Measurements from ENCODE around the gene ZNF785.
"Not testable (repeated sequence)": the region's sequence is repeated elsewhere in the genome, so short reads cannot be mapped to it uniquely, and the experiment has no call there.

The ZNF785 gene

DNA sequence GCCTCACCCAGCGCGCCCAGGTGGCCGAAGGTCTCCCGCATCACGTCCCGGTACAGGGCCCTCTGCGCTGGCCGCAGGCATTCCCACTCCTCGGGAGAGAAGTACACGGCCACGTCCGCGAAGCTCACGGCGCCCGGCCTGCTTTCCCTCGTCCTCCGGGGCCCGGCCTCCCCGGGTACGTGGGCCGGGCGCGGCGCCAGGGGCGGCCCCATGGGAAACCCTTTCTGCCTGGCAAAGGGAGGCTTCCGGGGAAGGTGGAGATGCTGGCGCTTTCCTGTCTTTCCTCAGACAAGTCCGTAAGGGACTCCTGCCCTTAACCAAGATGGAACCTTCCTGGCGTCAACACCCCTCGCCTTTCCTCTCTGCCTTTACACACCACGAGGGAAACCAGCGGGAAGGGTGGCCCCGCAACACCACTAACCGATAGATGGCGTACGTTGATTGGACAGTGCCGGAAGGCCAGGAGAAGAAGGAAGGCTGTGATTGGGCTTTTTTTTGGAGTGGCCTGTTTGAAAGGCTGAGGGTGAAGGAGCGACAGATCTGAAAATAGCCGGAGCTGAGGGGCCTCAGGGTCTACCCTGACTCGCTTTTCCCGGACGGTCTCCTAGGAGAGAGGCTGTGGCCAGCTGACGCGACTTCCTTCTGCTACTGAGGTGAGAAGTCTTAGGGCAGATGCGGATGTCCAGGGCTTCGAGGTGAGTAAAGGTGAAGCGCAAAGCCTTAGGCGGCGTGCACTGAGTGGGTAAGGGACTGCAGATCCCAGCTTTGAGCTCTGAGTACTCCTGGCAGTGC lies at the start of gene ZNF785:
ZNF785 (minus strand) TSS at position 298 of the 792 bp plus-strand sequence; CDS start at position 212, 86 bp downstream.
- peak; percentile 99 for DNase-seq

DNA sequence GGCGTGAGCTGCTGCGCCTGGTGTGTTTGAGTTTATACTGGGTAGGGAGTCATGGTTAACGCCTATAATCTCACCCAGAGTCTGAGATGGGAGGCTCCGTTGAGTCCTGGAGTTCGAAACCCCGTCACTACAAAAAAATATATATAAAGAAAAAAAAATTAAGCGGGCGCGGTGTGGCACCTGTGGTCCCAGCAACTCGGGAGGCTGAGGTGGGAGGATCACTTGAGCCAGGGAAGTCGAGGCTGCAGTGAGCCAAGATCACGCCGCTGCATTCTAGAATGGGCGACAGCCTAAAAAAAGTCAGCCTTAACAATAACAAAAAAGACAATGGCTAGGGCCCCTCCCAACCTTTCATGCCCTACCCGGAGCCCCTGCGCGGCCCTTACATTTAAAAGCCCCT lies 48.0 kb upstream of the ZNF785 start:
- DNase-seq: no peak

DNA sequence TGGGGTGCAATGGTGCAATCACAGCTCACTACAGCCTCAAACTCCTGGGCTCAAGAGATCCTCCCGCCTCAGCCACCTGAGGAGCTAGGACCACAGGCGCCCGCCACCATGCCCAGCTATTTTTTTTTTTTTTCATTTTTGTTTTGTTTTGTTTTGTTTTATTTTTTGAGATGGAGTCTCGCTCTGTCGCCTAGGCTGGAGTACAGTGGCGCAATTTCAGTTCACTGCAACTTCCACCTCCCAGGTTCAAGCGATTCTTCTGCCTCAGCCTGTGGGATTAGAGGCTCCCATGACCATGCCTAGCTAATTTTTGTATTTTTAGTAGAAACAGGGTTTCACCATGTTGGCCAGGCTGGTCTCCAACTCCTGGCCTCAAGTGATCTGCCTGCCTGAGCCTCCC lies 47.0 kb upstream of the ZNF785 start:
- not testable (repeated sequence) for DNase-seq

DNA sequence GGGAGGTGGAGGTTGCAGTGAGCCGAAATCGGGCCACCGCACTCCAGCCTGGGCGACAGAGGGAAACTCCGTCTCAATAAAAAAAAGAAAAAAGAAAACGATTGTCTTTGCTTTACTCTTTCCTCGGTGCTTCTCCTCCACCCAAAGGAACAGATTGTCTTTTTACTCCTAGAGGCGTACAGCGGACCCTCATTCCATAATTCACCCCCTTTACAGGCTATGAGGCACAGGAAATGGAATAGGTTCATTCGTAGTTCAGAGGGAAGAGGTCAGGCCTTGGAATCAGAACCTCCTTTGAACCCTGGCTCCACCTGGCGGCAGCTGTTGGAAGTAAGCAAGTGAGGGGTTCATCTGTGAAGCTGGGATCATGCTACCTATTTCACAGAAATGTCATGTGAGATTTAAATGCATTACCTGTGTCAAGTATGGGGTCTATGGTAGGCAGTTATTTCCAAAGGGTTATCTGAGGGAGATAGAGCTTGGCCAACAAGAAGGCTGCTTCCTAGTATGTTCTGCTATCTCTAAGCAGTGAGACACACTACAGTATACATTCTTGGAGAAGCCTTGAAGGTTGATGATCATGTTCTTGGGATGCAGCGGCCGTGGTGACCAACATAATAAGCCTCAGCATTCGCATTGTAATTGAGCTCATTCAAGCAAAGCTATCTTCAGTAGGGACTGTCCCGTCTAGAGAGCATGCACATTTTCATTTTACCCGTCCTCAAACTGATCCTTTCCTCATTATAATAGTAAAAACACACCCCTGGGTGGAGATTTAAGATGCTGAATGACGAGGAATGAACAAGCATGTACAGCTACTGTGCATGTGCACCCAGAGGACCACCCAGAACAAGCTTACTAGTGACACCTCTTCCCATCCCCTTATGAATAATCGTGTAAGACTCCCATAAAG lies 43.4 kb upstream of the ZNF785 start:
- DNase-seq: peak; percentile 86

DNA sequence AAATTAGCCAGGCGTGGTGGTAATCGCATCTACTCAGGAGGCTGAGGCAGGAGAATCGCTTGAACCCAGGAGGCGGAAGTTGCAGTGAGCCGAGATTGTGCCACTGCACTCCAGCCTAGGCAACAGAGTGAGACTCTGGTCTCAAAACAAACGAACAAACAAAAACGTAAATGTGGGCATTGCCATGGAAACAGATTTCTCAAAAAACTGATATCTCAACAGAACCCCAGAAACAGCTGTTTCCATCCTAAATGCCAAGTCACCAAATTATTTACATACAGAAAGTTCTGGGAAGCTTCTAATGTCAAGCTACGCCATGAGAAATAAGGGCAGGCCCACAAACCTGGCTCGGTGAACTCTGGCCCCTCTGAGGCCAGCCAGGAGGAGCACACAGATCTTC lies 40.7 kb upstream of the ZNF785 start:
- no peak for DNase-seq

DNA sequence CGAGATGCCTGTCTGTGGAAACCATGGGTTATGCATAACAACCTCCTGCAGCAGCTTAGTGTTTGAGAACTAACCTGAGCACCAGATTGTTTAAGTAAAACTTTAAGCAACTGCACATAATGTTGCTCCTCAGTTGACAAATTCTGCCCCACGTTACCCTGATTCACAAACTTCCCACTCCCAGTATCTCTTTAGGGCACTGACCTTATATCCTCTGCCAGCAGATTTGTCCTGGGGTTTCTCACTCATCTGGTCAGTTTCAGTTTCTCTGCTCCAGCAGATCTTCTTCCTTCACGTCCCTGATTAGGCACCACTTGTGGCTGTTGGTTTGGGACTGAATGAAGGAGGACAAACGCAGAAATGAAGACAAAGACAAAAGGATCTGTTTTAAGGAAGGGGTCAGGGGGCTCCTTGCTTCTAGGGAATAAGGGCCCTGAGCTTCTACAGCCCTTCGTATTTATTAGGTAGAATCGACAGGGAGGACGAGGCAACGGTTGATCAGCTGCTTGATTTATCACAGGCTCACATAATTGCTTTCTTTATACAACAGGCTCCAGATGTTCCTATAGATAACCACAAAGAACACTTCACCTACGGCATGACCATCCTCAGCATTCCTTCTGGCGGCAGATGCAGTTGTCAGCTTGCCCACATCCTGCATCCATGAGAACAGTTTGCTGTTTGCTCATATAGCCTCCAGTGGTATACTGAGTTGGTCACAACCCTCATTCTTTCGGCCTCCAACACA lies 38.2 kb upstream of the ZNF785 start:
- no peak for DNase-seq

DNA sequence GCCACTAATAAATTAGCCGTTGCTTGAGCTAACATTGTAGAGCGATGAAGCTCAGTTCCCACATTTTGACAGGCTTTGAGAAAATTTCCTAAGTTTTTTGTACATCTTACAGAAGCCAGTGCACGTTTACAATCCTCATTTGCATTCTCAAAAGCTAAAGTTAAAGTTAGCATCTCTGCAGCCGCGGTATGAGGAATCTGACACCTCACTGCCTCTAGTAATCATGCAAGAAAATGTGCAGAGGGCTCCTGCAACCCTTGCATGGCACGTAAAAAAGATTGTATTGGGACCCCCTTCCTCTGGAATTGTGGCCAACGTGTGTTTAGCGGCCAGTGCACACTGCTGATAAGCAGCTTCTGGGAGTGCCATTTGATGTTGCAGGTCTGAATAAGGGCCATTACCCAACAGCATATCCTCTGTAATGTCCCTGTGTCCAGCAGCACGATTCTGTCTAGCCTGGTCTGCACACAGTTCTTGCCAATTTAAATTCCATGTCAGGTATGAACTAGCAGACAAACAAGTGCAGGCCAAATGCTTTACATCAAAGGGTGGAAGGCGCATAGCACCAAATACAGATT lies 37.0 kb upstream of the ZNF785 start:
- no peak for DNase-seq

DNA sequence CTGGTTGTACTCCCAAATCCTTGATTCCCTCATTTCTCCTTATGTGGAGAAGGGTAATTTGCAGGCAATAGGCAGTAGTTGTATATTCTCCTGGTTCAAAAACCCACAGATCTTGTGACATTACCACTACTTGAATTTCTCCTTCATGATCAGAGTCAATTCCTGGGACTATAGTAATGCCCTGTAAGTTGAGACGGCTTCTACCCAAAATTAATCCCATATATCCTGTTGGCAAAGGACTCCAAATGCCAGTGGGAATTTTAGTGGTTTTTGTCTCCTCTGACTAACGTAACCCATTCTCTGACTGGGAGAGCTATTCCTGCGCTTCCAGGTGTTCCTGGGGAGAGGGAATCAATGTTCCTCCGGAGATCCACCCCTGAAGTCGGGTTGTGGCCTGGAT lies 36.3 kb upstream of the ZNF785 start:
- no peak for DNase-seq

DNA sequence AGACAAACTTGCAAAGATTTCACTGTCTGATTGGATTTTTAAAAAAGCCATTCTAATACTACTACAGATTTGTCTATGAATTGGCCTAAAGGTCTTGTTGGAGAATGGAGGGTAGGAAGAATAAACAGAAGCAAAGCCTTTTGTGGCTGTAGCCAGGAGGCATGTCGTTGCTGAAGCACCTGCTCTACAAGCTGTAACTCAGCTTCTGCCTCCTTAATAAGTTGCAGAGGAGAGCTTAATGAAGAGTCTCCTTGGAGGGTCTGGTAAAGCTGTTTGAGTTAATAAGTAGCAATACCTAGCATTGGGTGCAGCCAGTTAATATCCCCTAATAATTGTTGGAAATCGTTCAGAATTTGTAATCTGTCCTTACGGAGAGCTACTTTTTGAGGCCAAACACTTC lies 34.7 kb upstream of the ZNF785 start:
- DNase-seq: no peak

DNA sequence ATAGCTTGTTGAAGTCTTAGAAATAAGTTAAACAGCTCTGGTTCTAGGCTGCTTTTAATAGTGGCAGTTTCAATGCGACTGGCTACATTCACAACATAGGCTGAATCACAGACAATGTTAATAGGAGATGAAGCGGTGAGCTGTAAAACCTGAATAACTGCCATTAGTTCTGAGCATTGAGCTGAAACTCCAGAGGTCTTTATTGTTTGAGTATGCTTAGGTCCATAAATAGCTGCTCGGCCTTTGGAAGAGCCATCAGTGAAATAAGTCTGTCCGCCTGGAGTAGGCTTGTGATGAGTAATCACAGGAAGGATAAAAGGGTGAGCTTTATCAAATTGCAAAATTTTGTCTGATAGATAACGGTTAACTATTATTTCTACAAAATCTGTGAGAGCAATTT lies 34.1 kb upstream of the ZNF785 start:
- DNase-seq: no peak

DNA sequence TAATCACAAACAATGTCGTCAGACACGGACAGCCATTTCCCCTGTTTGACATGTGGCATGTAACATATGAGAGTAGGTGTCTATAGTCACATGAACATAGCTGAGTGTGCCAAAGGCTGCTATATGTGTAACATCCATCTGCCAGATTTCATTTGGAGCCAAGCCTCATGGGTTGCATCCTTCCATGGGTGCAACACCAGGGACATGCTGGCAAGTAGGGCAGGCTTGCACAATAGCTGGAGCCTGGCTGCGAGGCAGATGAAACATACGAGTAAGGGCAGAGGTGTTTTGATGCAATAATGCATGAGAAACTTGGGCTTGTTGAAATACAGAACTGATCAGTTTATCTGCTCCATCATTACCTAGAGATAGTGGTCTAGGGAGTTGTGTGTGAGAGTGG lies 33.7 kb upstream of the ZNF785 start:
- DNase-seq: no peak

DNA sequence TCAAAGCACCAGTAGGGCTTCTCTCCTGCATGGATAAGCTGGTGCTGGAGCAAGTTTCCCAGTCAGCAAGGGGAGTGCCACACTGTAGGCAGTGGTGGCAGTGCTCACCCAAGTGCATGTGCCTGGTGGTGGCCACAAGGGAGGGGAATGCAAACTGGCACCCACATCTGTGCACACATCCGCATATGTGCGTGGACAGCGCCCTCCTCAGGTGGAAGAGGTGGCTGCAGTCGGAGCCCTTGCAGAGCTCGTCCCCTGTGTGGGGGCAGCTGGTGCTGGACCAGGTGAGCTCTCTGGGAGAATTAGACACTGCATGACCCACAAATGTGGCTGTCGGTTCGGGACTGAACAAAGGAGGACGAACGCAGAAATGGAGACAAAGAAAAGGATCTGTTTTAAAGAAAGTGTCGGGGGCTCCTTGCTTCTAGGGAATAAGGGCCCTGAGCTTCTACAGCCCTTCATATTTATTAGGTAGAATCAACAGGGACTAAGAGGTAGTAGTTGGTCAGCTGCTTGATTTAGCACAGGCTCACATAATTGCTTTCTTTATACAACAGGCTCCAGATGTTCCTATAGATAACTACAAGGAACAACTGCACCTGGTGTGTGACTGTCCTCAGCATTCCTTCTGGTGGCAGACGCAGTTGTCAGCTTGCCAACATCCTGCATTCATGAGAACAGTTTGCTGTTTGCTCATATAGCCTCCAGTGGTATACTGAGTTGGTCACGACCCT lies 30.0 kb upstream of the ZNF785 start:
- DNase-seq: no peak

DNA sequence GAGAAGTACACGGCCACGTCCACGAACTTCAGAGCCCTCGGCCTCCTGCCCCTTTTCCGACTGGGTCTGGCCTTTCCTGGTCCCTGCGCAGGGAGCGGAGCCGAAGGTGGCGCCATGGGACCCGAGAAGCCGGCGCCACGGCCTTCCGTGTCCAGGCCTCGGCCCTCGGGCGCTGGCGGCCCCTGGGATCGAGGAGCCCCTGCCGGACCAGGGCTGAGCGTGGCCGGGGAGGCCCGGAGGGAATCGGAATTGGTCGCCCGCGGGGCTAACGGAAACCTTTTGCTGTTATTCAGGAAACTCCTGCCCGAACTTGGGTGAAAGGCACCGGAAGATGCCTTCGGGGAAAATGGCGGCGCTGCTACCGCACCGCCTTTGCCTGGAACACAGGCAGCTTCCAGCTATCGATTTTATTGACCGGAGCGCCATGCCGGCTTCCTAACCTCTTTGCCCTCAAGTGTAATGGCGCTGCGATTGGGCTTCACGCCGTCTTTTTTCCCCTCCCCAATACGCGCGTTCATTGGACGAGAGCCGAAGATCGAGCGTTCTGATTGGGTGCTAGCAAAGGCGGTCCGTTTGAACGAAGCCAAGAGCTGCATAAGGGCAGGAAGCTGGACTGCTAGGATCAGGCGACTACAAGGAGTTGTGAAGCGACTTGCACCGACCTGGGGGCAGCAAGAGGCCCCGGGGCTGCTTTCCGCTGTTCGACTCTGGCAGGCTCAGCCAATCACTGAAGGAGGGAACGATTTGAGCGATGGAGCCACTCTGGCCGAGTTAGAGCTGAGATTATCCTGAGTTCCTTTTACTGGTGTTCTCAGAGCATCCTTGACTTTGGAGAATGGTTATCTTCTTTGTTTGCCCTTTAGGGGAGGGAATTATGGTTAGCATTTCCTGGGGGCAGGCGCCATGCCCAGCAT lies 24.7 kb upstream of the ZNF785 start, which contains the start of gene ZNF689:
ZNF689 (minus strand) TSS at position 464 of the 914 bp plus-strand sequence; CDS start at position 116, 348 bp downstream.
- DNase-seq: peak; percentile 99

DNA sequence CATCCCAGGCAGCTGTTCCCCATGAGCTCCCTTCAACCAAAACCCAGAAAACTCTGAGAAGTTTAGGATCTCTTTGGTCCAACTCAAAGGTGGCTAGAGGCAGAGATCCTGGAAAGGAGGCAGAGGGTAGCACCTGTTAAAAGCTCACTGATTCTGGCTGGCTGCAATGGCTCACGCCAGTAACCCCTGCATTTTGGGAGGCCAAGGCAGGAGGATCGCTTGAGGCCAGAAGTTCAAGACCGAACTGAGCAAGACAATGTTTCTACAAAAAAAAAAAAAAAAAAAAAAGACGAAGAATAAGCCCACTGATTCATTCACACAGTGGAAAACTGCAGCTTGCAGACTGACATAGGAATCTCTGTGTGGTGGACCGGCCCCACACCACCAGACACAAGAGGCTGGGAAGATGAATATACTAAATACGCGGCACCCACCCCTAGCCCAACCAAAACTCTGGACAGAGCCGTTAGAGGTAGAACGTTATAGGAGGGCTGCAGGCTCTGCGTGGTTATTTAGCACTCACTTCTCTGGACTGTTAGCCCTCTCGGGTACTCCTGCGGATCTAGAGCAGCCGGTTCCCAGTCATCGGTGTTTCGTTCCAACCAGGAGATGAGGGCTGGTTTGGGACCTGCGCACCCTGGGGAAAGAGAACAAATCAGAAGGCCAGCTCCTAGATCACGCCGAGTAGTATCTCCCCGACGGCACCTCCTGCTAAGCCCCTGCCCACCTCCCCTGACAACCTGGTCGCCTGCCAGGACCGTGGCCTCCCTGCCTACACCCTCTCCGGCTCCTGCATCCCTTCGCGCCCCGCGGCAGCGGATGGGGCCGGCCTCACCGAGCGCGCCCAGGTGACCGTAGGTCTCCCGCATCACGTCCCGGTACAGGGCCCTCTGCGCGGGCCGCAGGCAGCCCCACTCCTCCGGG lies 23.8 kb upstream of the ZNF785 start:
- DNase-seq: peak; percentile 68

DNA sequence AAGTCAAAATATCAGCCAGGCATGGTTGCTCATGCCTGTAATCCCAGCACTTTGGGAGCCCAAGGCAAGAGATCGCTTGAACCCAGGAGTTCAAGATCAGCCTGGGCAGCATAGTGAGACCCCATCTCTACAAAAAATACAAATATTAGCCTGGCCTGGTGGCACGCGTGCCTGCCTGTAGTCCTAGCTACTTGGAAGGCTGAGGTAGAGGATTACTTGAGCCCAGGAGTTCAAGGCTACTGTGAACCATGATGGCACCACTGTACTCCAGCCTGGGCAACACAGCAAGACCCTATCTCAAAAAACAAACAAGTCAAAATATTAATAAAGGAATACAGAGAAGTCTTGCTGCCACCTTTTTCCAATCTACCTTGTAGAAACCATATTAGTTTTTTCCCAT lies 20.5 kb upstream of the ZNF785 start:
- no peak for DNase-seq

DNA sequence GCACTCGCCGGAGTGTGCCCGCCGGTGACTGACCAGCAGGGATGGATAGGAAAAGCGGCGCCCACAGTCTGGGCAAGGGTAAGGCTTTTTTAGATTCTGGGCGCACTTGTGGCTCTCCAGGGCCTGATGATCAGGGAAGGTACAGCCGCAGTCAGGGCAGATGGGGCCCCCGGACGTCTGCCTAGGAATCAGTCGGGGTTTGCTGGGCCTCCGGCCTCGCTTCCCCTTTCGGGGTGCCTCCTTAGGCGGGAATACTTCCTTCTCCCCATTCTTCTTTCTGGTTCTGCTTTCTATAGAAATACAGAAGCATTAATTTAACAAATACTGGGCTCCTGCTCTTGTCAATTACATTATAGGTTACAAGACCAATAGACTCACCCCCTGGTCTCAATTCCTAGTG lies 19.7 kb upstream of the ZNF785 start:
- no peak for DNase-seq

DNA sequence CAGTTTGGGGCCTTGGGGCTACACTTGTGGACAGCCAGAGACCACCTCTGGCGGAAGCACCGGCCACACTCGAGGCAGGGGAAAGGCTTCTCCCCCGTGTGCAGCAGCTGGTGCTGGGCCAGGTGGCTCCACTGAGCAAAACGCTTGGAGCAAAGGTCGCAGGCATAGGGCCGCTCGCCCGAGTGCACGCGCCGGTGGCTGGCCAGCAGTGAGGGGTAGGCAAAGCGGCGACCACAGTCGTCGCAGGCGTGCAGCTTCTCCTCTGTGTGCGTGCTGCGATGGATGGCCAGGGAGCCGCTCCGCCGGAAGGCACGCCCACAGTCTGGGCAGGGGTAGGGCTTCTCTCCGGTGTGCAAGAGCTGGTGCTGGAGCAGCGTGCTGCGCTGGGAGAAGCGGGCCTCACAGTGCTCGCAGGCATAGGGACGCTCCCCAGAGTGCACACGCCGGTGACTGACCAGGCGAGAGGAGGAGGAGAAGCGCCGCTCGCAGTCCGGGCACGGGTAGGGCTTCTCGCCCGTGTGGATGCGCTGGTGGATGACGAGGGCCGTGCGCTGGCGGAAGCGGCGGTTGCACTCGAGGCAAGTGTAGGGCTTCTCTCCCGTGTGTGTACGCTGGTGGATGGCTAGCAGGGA lies 18.9 kb upstream of the ZNF785 start:
- no peak for DNase-seq

DNA sequence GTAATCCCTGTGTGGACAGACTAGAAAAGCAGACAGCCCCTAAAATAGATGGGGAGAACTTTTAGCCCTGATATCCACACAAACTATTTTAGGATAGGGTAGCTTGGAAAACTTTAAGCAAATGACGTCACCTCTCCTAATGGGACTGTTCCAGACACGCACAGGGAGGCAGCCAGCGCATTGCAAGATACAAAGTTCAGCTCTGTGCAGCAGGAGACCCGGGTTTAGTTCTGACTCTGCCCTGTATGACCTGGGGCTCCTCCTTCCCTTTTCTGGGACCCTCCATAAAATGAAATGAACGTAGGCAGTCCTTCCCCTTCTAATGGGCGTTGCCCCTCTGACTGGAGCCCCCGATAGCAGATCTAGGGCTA lies 18.4 kb upstream of the ZNF785 start:
- DNase-seq: no peak

DNA sequence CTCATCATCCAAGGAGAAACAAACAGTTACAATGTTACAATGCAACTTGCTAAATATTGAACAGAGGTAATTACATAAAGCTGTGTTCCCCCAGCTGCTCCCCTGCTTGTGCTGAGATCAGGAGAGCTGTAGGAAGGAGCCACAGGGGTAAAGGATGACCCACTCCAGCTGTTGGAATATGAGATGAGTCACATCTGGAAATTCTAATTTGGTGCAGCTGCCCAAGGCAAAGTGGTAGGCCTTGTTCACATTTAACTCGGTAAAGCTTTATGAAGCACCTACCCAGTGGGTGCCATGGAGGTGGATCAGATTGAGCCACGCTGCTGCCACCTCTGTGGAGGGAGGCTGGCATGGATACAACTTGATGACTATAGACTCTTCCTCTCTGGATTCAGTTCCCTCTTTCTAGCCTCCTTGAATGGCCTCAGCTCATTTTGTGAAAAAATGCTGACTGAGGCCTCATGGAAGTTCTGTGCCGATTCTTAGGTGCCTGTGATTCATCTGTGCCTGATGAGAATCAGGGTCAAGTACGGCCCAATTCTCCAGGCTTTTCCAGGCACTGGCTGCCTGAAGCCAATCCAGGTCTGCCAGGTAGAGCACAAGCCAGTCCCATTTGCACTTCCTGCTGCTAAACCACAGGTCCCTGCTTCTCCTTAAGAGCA lies 17.2 kb upstream of the ZNF785 start:
- no peak for DNase-seq
